Uterus (tissue), 4 donors: ENCODE measurements around the gene PUS1. TPM values are rescaled to one million over a fixed set of nuclear protein-coding genes. Genes with fewer than 3 reads are reported as not detected.
A peak's percentile ranks its signal among the peaks of the same experiment; 100 is the strongest.

ENCODE experiments used
- DNase-seq, 2 donors: peaks; one replicate each; pipeline ENCODE4 v3.0.0-alpha.2; 2019 to 2020
- H3K27ac ChIP-seq, 2 donors: fragments of 200-600 bp; sonication (generic); 1 replicate in 1 of 2; 2 replicates in 1 of 2; pipeline ENCODE4 v1.5.1; 2016 to 2018
- H3K27me3 ChIP-seq, 2 donors: fragments of 200-600 bp; sonication (generic); one replicate each; pipeline ENCODE4 v1.5.1; 2018 to 2019; ENCODE audit warnings: control low read depth in 1 of 2
- H3K36me3 ChIP-seq, 2 donors: fragments of 200-600 bp; sonication (generic); one replicate each; pipeline ENCODE4 v1.5.1; 2019; ENCODE audit warnings: control low read depth in 1 of 2
- H3K4me1 ChIP-seq, 2 donors: fragments of 200-600 bp; sonication (generic); one replicate each; pipeline ENCODE4 v1.5.1; 2018 to 2019; ENCODE audit warnings: control low read depth in 1 of 2
- H3K4me3 ChIP-seq, 2 donors: fragments of 200-600 bp; sonication (generic); 1 replicate in 1 of 2; 2 replicates in 1 of 2; pipeline ENCODE4 v1.5.1; 2018 to 2019; ENCODE audit warnings: mild to moderate bottlenecking in 1 of 2
- H3K9me3 ChIP-seq, 2 donors: fragments of 200-600 bp; sonication (generic); one replicate each; pipeline ENCODE4 v1.5.1; 2019; ENCODE audit warnings: control low read depth in 1 of 2
- POLR2A ChIP-seq, 2 donors: fragments of 450-650 bp; IDR thresholded peaks; one replicate each; pipeline ENCODE4 v1.6.1; 2016; ENCODE audit warnings: antibody characterized with exemption in 2 of 2, mild to moderate bottlenecking in 1 of 2, moderate library complexity in 1 of 2
- intact Hi-C: fragments of 100-400 bp; cut with DNase I; formaldehyde crosslinking; loops from one replicate; pipeline ENCODE4 v1.15.1; 2023; ENCODE audit warnings: low total_unique reads
- total RNA-seq, 4 donors: library from RNA; depleted of rRNA in 3 of 4; stranded (reverse); fragments of >200 nt in 3 of 4; gene quantifications; one replicate each; pipeline versions ENCODE4 v1.1.0 to v1.2.4, GENCODE V29; 2014 to 2023
- TF ChIP-seq, protein P1 (sequence below), 4 experiments: fragments of 200-600 bp in 2 of 4; fragments of 450-650 bp in 2 of 4; sonication (generic) in 2 of 4; IDR thresholded peaks; one replicate each; pipeline ENCODE4 v1.5.1; 2016 to 2019; ENCODE audit warnings: antibody characterized with exemption in 4 of 4, mild to moderate bottlenecking in 2 of 4, moderate library complexity in 1 of 4
- donor health status: DM: yes; HTN: yes; CAD: no.

PUS1 gene
- total RNA-seq, 4 donors from 2014 or later: 0.59 to 29.2 (median 12.5) TPM

DNA sequence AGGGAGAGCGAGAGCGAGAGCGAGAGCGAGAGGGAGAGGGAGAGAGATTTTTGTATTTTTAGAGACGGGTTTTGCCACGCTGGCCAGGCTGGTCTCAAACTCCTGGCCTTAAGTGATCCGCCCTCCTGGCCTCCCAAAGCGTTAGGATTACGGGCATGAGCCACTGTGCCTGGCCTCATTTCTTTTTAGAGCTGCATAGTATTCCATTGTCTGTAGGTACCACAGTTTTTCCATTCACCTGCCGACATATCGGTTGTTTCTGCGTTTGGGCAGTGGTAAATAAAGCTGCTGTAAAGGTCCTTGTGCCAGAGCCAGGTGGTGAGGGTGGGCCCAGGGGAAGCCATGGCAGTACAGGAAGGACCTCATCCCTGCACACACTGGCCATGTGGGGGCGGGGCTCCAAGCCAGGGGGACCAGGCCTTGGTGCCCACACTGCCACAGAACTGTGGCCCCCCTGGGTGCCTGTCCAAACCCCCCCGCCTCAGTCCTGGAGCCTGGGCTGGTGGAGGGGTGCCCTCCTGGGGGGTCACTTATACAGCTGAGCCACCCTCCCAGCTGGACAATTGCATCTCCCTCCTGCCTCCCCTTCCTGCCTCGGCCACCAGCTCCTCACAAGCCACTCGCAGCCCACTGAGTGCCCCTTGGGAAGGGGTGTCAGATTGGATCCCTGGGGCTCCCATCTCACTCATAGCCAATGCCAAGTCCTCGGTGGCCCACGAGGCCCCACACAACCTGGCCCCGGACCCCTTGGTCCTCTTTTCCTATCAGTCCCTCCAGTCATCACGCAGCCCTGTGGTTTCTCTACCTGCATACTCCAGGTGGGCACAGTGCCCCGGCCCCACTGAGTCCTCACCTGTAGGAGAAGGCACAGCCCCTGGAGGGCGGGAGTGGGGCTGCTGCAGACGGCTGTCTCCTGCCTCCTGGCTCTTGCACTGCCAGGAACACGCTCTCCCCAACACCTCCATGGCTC lies 1.7 kb upstream of the PUS1 start:
- H3K4me3 ChIP-seq: no peak overlapping the region
- intact Hi-C loops: no loop called here
- H3K4me1 ChIP-seq: peaks cover 0 to 6% of the 10 kb centered on the region in 2 donors
- no peaks in the 10 kb centered on the region for H3K9me3 ChIP-seq
- H3K36me3 ChIP-seq: no peaks in the 10 kb centered on the region
- H3K27me3 ChIP-seq: no peaks in the 10 kb centered on the region
- TF ChIP-seq, protein P1, sequence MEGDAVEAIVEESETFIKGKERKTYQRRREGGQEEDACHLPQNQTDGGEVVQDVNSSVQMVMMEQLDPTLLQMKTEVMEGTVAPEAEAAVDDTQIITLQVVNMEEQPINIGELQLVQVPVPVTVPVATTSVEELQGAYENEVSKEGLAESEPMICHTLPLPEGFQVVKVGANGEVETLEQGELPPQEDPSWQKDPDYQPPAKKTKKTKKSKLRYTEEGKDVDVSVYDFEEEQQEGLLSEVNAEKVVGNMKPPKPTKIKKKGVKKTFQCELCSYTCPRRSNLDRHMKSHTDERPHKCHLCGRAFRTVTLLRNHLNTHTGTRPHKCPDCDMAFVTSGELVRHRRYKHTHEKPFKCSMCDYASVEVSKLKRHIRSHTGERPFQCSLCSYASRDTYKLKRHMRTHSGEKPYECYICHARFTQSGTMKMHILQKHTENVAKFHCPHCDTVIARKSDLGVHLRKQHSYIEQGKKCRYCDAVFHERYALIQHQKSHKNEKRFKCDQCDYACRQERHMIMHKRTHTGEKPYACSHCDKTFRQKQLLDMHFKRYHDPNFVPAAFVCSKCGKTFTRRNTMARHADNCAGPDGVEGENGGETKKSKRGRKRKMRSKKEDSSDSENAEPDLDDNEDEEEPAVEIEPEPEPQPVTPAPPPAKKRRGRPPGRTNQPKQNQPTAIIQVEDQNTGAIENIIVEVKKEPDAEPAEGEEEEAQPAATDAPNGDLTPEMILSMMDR (IDR thresholded peaks at IDR 0.05): no peak
- no peak for TF ChIP-seq POLR2A (IDR thresholded peaks at IDR 0.05)
- H3K27ac ChIP-seq: no peak overlapping the region
- no peak for DNase-seq

DNA sequence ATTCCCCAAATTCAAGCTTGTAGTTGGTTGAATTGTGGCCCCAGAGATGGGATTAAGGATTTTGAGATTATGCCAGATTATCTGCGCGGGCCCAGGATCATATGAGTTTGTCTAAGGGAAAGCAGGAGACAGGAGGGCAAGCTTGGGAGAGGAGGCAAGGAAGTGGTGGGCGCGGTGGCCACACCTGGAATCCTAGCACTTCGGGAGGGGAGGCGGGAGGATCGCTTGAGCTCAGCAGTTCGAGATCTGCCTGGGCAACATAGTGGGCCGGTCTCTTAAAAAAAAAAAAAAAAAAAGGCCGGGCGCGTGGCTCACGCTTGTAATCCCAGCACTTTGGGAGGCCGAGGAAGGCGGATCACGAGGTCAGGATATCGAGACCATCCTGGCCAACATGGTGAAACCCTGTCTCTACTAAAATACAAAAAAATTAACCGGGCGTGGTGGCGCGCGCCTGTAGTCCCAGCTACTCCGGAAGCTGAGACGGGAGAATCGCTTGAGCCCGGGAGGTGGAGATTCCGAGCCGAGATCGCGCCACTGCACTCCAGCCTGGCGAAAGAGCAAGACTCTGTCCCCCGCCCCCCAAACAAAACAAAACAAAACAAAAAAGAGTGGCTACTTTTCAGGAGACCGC lies 881 bp upstream of the PUS1 start:
- Histone ChIP-seq H3K9me3 (no peaks in the 10 kb centered on the region), H3K27ac (peak overlapping the region; percentile 67 to 85), H3K4me3 (peak overlapping the region; percentile 51 to 97), H3K27me3 (no peaks in the 10 kb centered on the region), H3K4me1 (peaks cover 0 to 6% of the 10 kb centered on the region in 2 donors), H3K36me3 (no peaks in the 10 kb centered on the region)
- DNase-seq: no peak
- intact Hi-C loops: no loop called here
- TF ChIP-seq POLR2A (IDR thresholded peaks at IDR 0.05): no peak

DNA sequence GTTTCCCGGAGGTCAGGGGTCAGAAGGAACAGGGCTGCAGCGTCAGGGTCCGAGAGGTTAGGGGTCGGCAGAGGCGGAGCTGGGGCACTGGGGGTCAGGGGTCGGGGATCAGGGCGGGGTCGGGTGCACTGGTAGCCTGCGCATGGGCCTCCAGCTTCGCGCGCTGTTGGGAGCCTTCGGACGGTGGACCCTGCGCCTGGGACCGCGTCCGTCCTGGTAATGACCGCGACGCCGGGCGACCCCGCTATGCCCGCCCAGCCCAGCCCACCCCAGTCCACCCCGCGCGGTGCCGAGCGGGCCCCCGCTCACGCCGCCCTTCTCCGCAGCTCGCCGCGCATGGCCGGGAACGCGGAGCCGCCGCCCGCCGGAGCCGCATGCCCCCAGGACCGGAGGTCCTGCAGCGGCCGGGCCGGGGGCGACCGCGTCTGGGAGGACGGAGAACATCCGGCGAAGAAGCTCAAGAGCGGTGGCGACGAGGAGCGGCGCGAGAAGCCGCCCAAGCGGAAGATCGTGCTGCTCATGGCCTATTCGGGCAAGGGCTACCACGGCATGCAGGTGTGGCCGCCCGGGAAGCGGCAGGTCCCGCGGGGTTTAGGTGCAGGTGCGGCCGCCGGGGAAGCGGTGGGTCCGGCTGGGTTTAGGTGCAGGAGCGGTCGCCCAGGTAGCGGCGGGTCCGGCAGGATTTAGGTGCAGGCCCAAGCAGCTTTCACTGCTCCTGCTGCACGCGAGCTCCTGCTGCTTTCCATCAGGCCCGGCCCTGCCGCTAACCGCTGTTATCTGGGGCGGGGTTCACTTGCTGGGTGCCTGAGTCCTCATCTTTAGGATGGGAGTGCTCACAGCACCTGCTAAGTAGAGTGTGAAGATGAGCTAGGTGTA lies 743 bp downstream of the PUS1 start:
- Histone ChIP-seq H3K4me1 (peaks cover 0 to 6% of the 10 kb centered on the region in 2 donors), H3K9me3 (no peaks in the 10 kb centered on the region), H3K27ac (peak overlapping the region in 1 of 2 donors; percentile 33), H3K36me3 (no peaks in the 10 kb centered on the region), H3K27me3 (no peaks in the 10 kb centered on the region), H3K4me3 (peak overlapping the region; percentile 96 to 97)
- DNase-seq: no peak
- TF ChIP-seq, protein P1 (IDR thresholded peaks at IDR 0.05): no peak
- no peak for TF ChIP-seq POLR2A (IDR thresholded peaks at IDR 0.05)
- intact Hi-C loops: no loop called here

DNA sequence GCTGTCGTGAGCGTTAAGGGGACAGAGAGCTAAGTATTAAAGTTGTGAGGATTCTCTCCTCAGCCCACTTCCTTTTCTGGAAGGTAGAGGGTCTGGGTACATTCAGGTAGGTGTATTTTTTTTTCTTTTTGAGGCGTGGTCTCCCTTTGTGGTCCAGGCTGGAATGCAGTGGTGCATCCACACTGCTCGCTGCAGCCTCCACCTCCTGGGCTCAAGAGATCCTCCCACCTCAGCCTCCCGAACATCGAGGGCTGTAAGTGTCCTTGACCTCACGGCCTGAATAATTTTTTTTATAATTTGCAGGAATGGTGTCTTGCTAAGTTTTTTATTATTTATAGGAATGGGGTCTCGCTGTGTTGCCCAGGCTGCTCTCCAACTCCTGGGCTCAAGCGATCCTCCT lies 1.4 kb downstream of the PUS1 start:
- DNase-seq: no peak

DNA sequence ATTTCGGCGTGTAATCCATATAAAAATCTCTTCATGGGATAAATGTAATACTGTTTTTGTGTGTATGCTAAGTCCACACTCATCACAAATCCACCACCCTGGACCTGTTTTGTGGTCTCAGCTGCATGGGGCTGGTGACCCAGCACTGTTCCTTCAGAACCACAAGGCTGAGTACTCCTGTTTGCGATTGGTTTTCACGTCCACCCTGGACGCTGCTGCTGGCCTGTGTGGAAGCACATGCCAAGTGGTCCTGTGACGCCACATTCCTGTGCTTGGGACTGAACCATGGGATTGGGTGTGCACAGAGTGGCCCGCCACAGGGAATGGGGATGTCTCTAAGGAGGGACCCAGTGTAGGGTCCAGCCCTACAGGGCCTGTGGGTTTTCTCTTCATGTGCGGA lies 4.3 kb downstream of the PUS1 start:
- Histone ChIP-seq H3K4me3 (no peak overlapping the region), H3K27ac (no peak overlapping the region), H3K4me1 (peaks cover 0 to 6% of the 10 kb centered on the region in 2 donors), H3K36me3 (no peaks in the 10 kb centered on the region), H3K27me3 (no peaks in the 10 kb centered on the region), H3K9me3 (no peaks in the 10 kb centered on the region)
- TF ChIP-seq POLR2A (IDR thresholded peaks at IDR 0.05): no peak
- TF ChIP-seq, protein P1 (IDR thresholded peaks at IDR 0.05): no peak
- no peak for DNase-seq
- intact Hi-C loops: no loop called here

More for the DNA sequence above, 1.4 kb downstream of the PUS1 start:
- peaks cover 0 to 6% of the 10 kb centered on the region in 2 donors for H3K4me1 ChIP-seq
- intact Hi-C loops: no loop called here
- no peak overlapping the region for H3K27ac ChIP-seq
- TF ChIP-seq, protein P1 (IDR thresholded peaks at IDR 0.05): no peak
- TF ChIP-seq POLR2A (IDR thresholded peaks at IDR 0.05): no peak
- H3K36me3 ChIP-seq: no peaks in the 10 kb centered on the region
- peak overlapping the region; percentile 96 to 97 for H3K4me3 ChIP-seq
- no peaks in the 10 kb centered on the region for H3K27me3 ChIP-seq
- no peaks in the 10 kb centered on the region for H3K9me3 ChIP-seq
